Neural cell (in vitro differentiated cells): ENCODE measurements around the gene BST1. TPM values are rescaled to one million over a fixed set of nuclear protein-coding genes. Genes with fewer than 3 reads are reported as not detected.

Experiments
- H2AFZ ChIP-seq: fragments of 200-600, 300-800 bp; sonication (generic), shearing (Covaris generic); 2 replicates; pipeline ENCODE4 v1.6.0; 2014; ENCODE audit warnings: low read depth, mild to moderate bottlenecking, antibody characterized with exemption, low read length, moderate library complexity
- H3F3A ChIP-seq: fragments of 200-600 bp; shearing (Covaris generic); 2 replicates; pipeline ENCODE4 v1.6.1; 2016; ENCODE audit warnings: mild to moderate bottlenecking, moderate library complexity, mixed read lengths, antibody characterized with exemption, low read length; ENCODE audit not compliant: insufficient read depth, poor library complexity, severe bottlenecking
- H3K27ac ChIP-seq: fragments of 200-600, 300-800 bp; sonication (generic), shearing (Covaris generic); 2 replicates; pipeline ENCODE4 v1.5.1; 2014; ENCODE audit warnings: mild to moderate bottlenecking, low read length, moderate library complexity
- H3K27me3 ChIP-seq: fragments of 300-800, 200-600 bp; sonication (generic), shearing (Covaris generic); 2 replicates; pipeline ENCODE4 v1.6.0; 2014; ENCODE audit warnings: mild to moderate bottlenecking, low read depth, low read length, moderate library complexity; ENCODE audit not compliant: insufficient read depth
- H3K36me3 ChIP-seq: fragments of 300-800, 200-600 bp; sonication (generic), shearing (Covaris generic); 2 replicates; pipeline ENCODE4 v1.5.1; 2014; ENCODE audit warnings: mild to moderate bottlenecking, antibody characterized with exemption, low read length, moderate library complexity; ENCODE audit not compliant: insufficient read depth
- H3K4me2 ChIP-seq: fragments of 300-800, 200-600 bp; sonication (generic), shearing (Covaris generic); 2 replicates; pipeline ENCODE4 v1.6.0; 2014; ENCODE audit warnings: mild to moderate bottlenecking, low read length
- H3K4me3 ChIP-seq: fragments of 300-800, 200-600 bp; sonication (generic), shearing (Covaris generic); 2 replicates; pipeline ENCODE4 v1.5.1; 2014; ENCODE audit warnings: mild to moderate bottlenecking, low read length, moderate library complexity
- H3K79me2 ChIP-seq: fragments of 200-600 bp; shearing (Covaris generic); replicated peaks from 2 replicates; pipeline ENCODE4 v1.6.0; 2014; ENCODE audit warnings: mild to moderate bottlenecking, low read length, moderate library complexity; ENCODE audit not compliant: insufficient read depth
- H3K9ac ChIP-seq: fragments of 300-800, 200-600 bp; sonication (generic), shearing (Covaris generic); 2 replicates; pipeline ENCODE4 v1.6.1; 2016; ENCODE audit warnings: mild to moderate bottlenecking, low read length, mixed read lengths
- H3K9me2 ChIP-seq: fragments of 200-600 bp; shearing (Covaris generic); 2 replicates; pipeline ENCODE4 v1.6.1; 2016; ENCODE audit warnings: mild to moderate bottlenecking, low read length, mixed read lengths; ENCODE audit not compliant: insufficient read depth
- H3K9me3 ChIP-seq: fragments of 200-600, 300-800 bp; sonication (generic), shearing (Covaris generic); 2 replicates; pipeline ENCODE4 v1.6.1; 2016; ENCODE audit warnings: mild to moderate bottlenecking, mixed run types, low read length, moderate library complexity, mixed read lengths
- H4K20me1 ChIP-seq: fragments of 200-600 bp; shearing (Covaris generic); 2 replicates; pipeline ENCODE4 v1.6.1; 2016; ENCODE audit warnings: mild to moderate bottlenecking, mixed run types; ENCODE audit not compliant: insufficient read depth
- EP300 ChIP-seq: fragments of 450-650 bp; conservative IDR thresholded peaks from 2 replicates; pipeline ENCODE4 v1.6.1; 2014; ENCODE audit warnings: antibody characterized with exemption, mild to moderate bottlenecking, moderate library complexity; ENCODE audit not compliant: poor library complexity, severe bottlenecking
- EZH2 ChIP-seq: fragments of 200-600, 300-800 bp; shearing (Covaris generic), sonication (generic); IDR thresholded peaks from 2 replicates; pipeline ENCODE4 v1.6.1; 2014; ENCODE audit warnings: antibody characterized with exemption, low read length, borderline replicate concordance, mild to moderate bottlenecking; ENCODE audit not compliant: insufficient read depth, poor library complexity, severe bottlenecking
- MXI1 ChIP-seq: fragments of 450-650 bp; conservative IDR thresholded peaks from 2 replicates; pipeline ENCODE4 v1.6.1; 2014; ENCODE audit warnings: antibody characterized with exemption, mild to moderate bottlenecking; ENCODE audit not compliant: poor library complexity, severe bottlenecking
- POLR2AphosphoS5 ChIP-seq: IDR thresholded peaks from 2 replicates; pipeline ENCODE4 v1.6.1; 2012
- RAD21 ChIP-seq: fragments of 450-650 bp; conservative IDR thresholded peaks from 2 replicates; pipeline ENCODE4 v1.6.1; 2014; ENCODE audit warnings: antibody characterized with exemption, mild to moderate bottlenecking, moderate library complexity
- SMC3 ChIP-seq: fragments of 450-650 bp; conservative IDR thresholded peaks from 2 replicates; pipeline ENCODE4 v1.6.1; 2014; ENCODE audit warnings: antibody characterized with exemption, mild to moderate bottlenecking, moderate library complexity; ENCODE audit not compliant: poor library complexity
- TAF1 ChIP-seq: IDR thresholded peaks from 2 replicates; pipeline ENCODE4 v1.6.1; 2012; ENCODE audit warnings: low read depth
- polyA plus RNA-seq: library from polyadenylated mRNA; depleted of rRNA; stranded (reverse); fragments of >200 nt; gene quantifications from 2 replicates; pipeline ENCODE4 v1.2.3, GENCODE V29; 2014
- TF ChIP-seq, protein P1 (sequence below): IDR thresholded peaks from 2 replicates; pipeline ENCODE4 v1.6.1; 2012; ENCODE audit warnings: borderline replicate concordance
- TF ChIP-seq, protein P2 (sequence below): fragments of 450-650 bp; IDR thresholded peaks from 2 replicates; pipeline ENCODE4 v1.5.1; 2014; ENCODE audit warnings: antibody characterized with exemption, mild to moderate bottlenecking, moderate library complexity; ENCODE audit not compliant: poor library complexity, severe bottlenecking

BST1 gene
- polyA plus RNA-seq, 1 donor from 2014 or later = 1.6 TPM

- no peak overlapping the region for H2AFZ ChIP-seq
- TF ChIP-seq RAD21 = no peak
- no peak for TF ChIP-seq EZH2
- no peak for TF ChIP-seq TAF1
- TF ChIP-seq, protein P1, sequence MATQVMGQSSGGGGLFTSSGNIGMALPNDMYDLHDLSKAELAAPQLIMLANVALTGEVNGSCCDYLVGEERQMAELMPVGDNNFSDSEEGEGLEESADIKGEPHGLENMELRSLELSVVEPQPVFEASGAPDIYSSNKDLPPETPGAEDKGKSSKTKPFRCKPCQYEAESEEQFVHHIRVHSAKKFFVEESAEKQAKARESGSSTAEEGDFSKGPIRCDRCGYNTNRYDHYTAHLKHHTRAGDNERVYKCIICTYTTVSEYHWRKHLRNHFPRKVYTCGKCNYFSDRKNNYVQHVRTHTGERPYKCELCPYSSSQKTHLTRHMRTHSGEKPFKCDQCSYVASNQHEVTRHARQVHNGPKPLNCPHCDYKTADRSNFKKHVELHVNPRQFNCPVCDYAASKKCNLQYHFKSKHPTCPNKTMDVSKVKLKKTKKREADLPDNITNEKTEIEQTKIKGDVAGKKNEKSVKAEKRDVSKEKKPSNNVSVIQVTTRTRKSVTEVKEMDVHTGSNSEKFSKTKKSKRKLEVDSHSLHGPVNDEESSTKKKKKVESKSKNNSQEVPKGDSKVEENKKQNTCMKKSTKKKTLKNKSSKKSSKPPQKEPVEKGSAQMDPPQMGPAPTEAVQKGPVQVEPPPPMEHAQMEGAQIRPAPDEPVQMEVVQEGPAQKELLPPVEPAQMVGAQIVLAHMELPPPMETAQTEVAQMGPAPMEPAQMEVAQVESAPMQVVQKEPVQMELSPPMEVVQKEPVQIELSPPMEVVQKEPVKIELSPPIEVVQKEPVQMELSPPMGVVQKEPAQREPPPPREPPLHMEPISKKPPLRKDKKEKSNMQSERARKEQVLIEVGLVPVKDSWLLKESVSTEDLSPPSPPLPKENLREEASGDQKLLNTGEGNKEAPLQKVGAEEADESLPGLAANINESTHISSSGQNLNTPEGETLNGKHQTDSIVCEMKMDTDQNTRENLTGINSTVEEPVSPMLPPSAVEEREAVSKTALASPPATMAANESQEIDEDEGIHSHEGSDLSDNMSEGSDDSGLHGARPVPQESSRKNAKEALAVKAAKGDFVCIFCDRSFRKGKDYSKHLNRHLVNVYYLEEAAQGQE = no peak
- no peak for TF ChIP-seq EP300
- no peak for TF ChIP-seq SMC3
- no peak for TF ChIP-seq POLR2AphosphoS5
- TF ChIP-seq MXI1 = no peak
- TF ChIP-seq, protein P2, sequence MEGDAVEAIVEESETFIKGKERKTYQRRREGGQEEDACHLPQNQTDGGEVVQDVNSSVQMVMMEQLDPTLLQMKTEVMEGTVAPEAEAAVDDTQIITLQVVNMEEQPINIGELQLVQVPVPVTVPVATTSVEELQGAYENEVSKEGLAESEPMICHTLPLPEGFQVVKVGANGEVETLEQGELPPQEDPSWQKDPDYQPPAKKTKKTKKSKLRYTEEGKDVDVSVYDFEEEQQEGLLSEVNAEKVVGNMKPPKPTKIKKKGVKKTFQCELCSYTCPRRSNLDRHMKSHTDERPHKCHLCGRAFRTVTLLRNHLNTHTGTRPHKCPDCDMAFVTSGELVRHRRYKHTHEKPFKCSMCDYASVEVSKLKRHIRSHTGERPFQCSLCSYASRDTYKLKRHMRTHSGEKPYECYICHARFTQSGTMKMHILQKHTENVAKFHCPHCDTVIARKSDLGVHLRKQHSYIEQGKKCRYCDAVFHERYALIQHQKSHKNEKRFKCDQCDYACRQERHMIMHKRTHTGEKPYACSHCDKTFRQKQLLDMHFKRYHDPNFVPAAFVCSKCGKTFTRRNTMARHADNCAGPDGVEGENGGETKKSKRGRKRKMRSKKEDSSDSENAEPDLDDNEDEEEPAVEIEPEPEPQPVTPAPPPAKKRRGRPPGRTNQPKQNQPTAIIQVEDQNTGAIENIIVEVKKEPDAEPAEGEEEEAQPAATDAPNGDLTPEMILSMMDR = no peak
- no peak overlapping the region for H3K4me2 ChIP-seq
- H3K4me3 ChIP-seq = no peak overlapping the region
- H3F3A ChIP-seq = no peaks in the 10 kb centered on the region
- H3K36me3 ChIP-seq = no peaks in the 10 kb centered on the region
- no peaks in the 10 kb centered on the region for H4K20me1 ChIP-seq
- no peaks in the 10 kb centered on the region for H3K27me3 ChIP-seq
- H3K79me2 ChIP-seq = no peaks in the 10 kb centered on the region
- no peak overlapping the region for H3K9ac ChIP-seq
- no peaks in the 10 kb centered on the region for H3K9me2 ChIP-seq
- no peaks in the 10 kb centered on the region for H3K9me3 ChIP-seq
- H3K27ac ChIP-seq = no peak overlapping the region
Observed at GRCh38 chr4:15665753-15666365, 37.0 kb upstream of the BST1 start.

- Histone ChIP-seq H3K9me2 (no peaks in the 10 kb centered on the region), H3K27me3 (no peaks in the 10 kb centered on the region), H3K27ac (no peak overlapping the region), H4K20me1 (no peaks in the 10 kb centered on the region), H3K9ac (no peak overlapping the region), H2AFZ (no peak overlapping the region), H3F3A (no peaks in the 10 kb centered on the region), H3K4me2 (no peak overlapping the region), H3K36me3 (no peaks in the 10 kb centered on the region), H3K4me3 (no peak overlapping the region), H3K9me3 (no peaks in the 10 kb centered on the region), H3K79me2 (no peaks in the 10 kb centered on the region)
- TF ChIP-seq, protein P1 = no peak
- TF ChIP-seq EZH2 (no peak), MXI1 (no peak), POLR2AphosphoS5 (no peak), SMC3 (no peak), TAF1 (no peak), RAD21 (no peak), EP300 (no peak)
- TF ChIP-seq, protein P2 = no peak
Observed at GRCh38 chr4:15667006-15667405, 35.9 kb upstream of the BST1 start.
